IPS-20b (cell line): Measurements from ENCODE around the gene SLC15A1.

Source experiments
- H3K27ac ChIP-seq: one replicate; pipeline ENCODE4 v1.5.1; 2013; ENCODE audit warnings: low read length
- H3K27me3 ChIP-seq: 2 replicates; pipeline ENCODE4 v1.6.1; 2013; ENCODE audit warnings: mild to moderate bottlenecking, low read length, inconsistent platforms; ENCODE audit not compliant: insufficient read depth
- H3K36me3 ChIP-seq: 2 replicates; pipeline ENCODE4 v1.6.1; 2013; ENCODE audit warnings: low read depth, mild to moderate bottlenecking, inconsistent platforms, low read length, moderate library complexity; ENCODE audit not compliant: insufficient read depth
- H3K4me1 ChIP-seq: 2 replicates; pipeline ENCODE4 v1.6.1; 2013; ENCODE audit warnings: mild to moderate bottlenecking, control low read depth, inconsistent platforms, low read length, moderate library complexity; ENCODE audit not compliant: insufficient read depth
- H3K4me3 ChIP-seq: 2 replicates; pipeline ENCODE4 v1.5.1; 2013; ENCODE audit warnings: mild to moderate bottlenecking, low read length, inconsistent platforms
- H3K9ac ChIP-seq: 2 replicates; pipeline ENCODE4 v1.6.1; 2013; ENCODE audit warnings: low read depth, mild to moderate bottlenecking, inconsistent platforms, low read length, moderate library complexity
- H3K9me3 ChIP-seq: 2 replicates; pipeline ENCODE4 v1.6.1; 2013; ENCODE audit warnings: mild to moderate bottlenecking, low read depth, low read length, inconsistent platforms; ENCODE audit not compliant: insufficient read depth

The SLC15A1 gene

GRCh38 chr13:98717891-98718290, 34.6 kb downstream of the SLC15A1 start:
- Histone ChIP-seq H3K4me1 (no peaks in the 10 kb centered on the region), H3K27me3 (no peaks in the 10 kb centered on the region), H3K4me3 (no peak overlapping the region), H3K9ac (no peak overlapping the region), H3K27ac (no peak overlapping the region), H3K36me3 (no peaks in the 10 kb centered on the region), H3K9me3 (no peaks in the 10 kb centered on the region)

- Histone ChIP-seq H3K36me3 (no peaks in the 10 kb centered on the region), H3K4me1 (no peaks in the 10 kb centered on the region), H3K9me3 (no peaks in the 10 kb centered on the region), H3K27me3 (no peaks in the 10 kb centered on the region), H3K4me3 (no peak overlapping the region), H3K27ac (no peak overlapping the region), H3K9ac (no peak overlapping the region)
Measured at GRCh38 chr13:98717256-98717655, 35.2 kb downstream of the SLC15A1 start.

GRCh38 chr13:98710521-98710920, 42.0 kb downstream of the SLC15A1 start:
- Histone ChIP-seq H3K9me3 (no peaks in the 10 kb centered on the region), H3K4me1 (no peaks in the 10 kb centered on the region), H3K27me3 (no peaks in the 10 kb centered on the region), H3K27ac (no peak overlapping the region), H3K4me3 (no peak overlapping the region), H3K36me3 (no peaks in the 10 kb centered on the region), H3K9ac (no peak overlapping the region)

GRCh38 chr13:98707281-98707999, 45.0 kb downstream of the SLC15A1 start:
- Histone ChIP-seq H3K9me3 (no peaks in the 10 kb centered on the region), H3K36me3 (no peaks in the 10 kb centered on the region), H3K4me3 (no peak overlapping the region), H3K9ac (no peak overlapping the region), H3K27me3 (no peaks in the 10 kb centered on the region), H3K27ac (no peak overlapping the region), H3K4me1 (no peaks in the 10 kb centered on the region)

GRCh38 chr13:98706446-98707110, 45.9 kb downstream of the SLC15A1 start:
- Histone ChIP-seq H3K4me3 (no peak overlapping the region), H3K27me3 (no peaks in the 10 kb centered on the region), H3K9me3 (no peaks in the 10 kb centered on the region), H3K9ac (no peak overlapping the region), H3K36me3 (no peaks in the 10 kb centered on the region), H3K27ac (no peak overlapping the region), H3K4me1 (no peaks in the 10 kb centered on the region)

- peaks cover 4% of the 10 kb centered on the region; the same call in 1 of the 2 replicates for H3K4me1 ChIP-seq
- H3K27me3 ChIP-seq = no peaks in the 10 kb centered on the region
- H3K4me3 ChIP-seq = no peak overlapping the region
- H3K27ac ChIP-seq = no peak overlapping the region
- H3K9ac ChIP-seq = no peak overlapping the region
- no peaks in the 10 kb centered on the region for H3K9me3 ChIP-seq
- H3K36me3 ChIP-seq = no peaks in the 10 kb centered on the region
Measured at GRCh38 chr13:98697791-98698190, 54.7 kb downstream of the SLC15A1 start.

- no peaks in the 10 kb centered on the region for H3K9me3 ChIP-seq
- H3K4me1 ChIP-seq = peaks cover 4% of the 10 kb centered on the region; the same call in 1 of the 2 replicates
- no peak overlapping the region for H3K4me3 ChIP-seq
- H3K27ac ChIP-seq = no peak overlapping the region
- no peaks in the 10 kb centered on the region for H3K27me3 ChIP-seq
- H3K36me3 ChIP-seq = no peaks in the 10 kb centered on the region
- no peak overlapping the region for H3K9ac ChIP-seq
Measured at GRCh38 chr13:98693756-98694155, 58.7 kb downstream of the SLC15A1 start.

GRCh38 chr13:98691360-98691759, 61.1 kb downstream of the SLC15A1 start:
- Histone ChIP-seq H3K9me3 (no peaks in the 10 kb centered on the region), H3K36me3 (no peaks in the 10 kb centered on the region), H3K27me3 (no peaks in the 10 kb centered on the region), H3K27ac (no peak overlapping the region), H3K9ac (no peak overlapping the region), H3K4me3 (no peak overlapping the region), H3K4me1 (peaks cover 21% of the 10 kb centered on the region)

- Histone ChIP-seq H3K36me3 (no peaks in the 10 kb centered on the region), H3K4me1 (peaks cover 21% of the 10 kb centered on the region), H3K27me3 (no peaks in the 10 kb centered on the region), H3K27ac (no peak overlapping the region), H3K9ac (no peak overlapping the region), H3K4me3 (no peak overlapping the region), H3K9me3 (no peaks in the 10 kb centered on the region)
Measured at GRCh38 chr13:98690348-98691022, 62.0 kb downstream of the SLC15A1 start.

GRCh38 chr13:98689347-98689968, 63.0 kb downstream of the SLC15A1 start:
- no peak overlapping the region for H3K4me3 ChIP-seq
- no peaks in the 10 kb centered on the region for H3K36me3 ChIP-seq
- H3K27ac ChIP-seq = no peak overlapping the region
- H3K9me3 ChIP-seq = no peaks in the 10 kb centered on the region
- no peaks in the 10 kb centered on the region for H3K27me3 ChIP-seq
- no peak overlapping the region for H3K9ac ChIP-seq
- peaks cover 21% of the 10 kb centered on the region for H3K4me1 ChIP-seq

- no peaks in the 10 kb centered on the region for H3K36me3 ChIP-seq
- no peaks in the 10 kb centered on the region for H3K9me3 ChIP-seq
- 0 out of 2 replicates have a peak overlapping the region, but pooled peaks have one; percentile 9 for H3K9ac ChIP-seq
- H3K4me1 ChIP-seq = peaks cover 17% of the 10 kb centered on the region
- peak overlapping the region; percentile 32 for H3K27ac ChIP-seq
- H3K27me3 ChIP-seq = no peaks in the 10 kb centered on the region
- peak overlapping the region; percentile 41; the same call in 1 of the 2 replicates for H3K4me3 ChIP-seq
Measured at GRCh38 chr13:98688373-98688772, 64.1 kb downstream of the SLC15A1 start.
